H9 (cell line): ENCODE data around the gene FBXO42. TPM values are rescaled to one million over a fixed set of nuclear protein-coding genes. Genes with fewer than 3 reads are reported as not detected.

Source experiments
- DNase-seq: peaks from one replicate; pipeline ENCODE4 v3.0.0-alpha.2; 2017
- H2AFZ ChIP-seq: one replicate; pipeline ENCODE4 v1.6.1; 2013; ENCODE audit warnings: mild to moderate bottlenecking, low read length, control low read depth, moderate library complexity
- H2AK5ac ChIP-seq: 2 replicates; pipeline ENCODE4 v1.6.1; 2013; ENCODE audit warnings: low read length, control low read depth, mixed read lengths; ENCODE audit not compliant: insufficient read length
- H2BK120ac ChIP-seq: one replicate; pipeline ENCODE4 v1.6.1; 2013; ENCODE audit warnings: low read depth, mild to moderate bottlenecking, low read length, control low read depth, inconsistent platforms; ENCODE audit not compliant: poor library complexity, severe bottlenecking
- H2BK12ac ChIP-seq: 2 replicates; pipeline ENCODE4 v1.6.1; 2013; ENCODE audit warnings: low read length, control low read depth, mixed read lengths, low read depth; ENCODE audit not compliant: insufficient read length
- H2BK15ac ChIP-seq: 2 replicates; pipeline ENCODE4 v1.6.1; 2013; ENCODE audit warnings: low read depth, low read length, control low read depth
- H2BK20ac ChIP-seq: one replicate; pipeline ENCODE4 v1.6.1; 2013; ENCODE audit warnings: low read depth, mild to moderate bottlenecking, low read length, control low read depth, inconsistent platforms; ENCODE audit not compliant: poor library complexity, severe bottlenecking
- H2BK5ac ChIP-seq: 2 replicates; pipeline ENCODE4 v1.6.1; 2013; ENCODE audit warnings: low read length, control low read depth, mixed read lengths; ENCODE audit not compliant: insufficient read length
- H3K14ac ChIP-seq: 2 replicates; pipeline ENCODE4 v1.6.1; 2013; ENCODE audit warnings: low read length, control low read depth; ENCODE audit not compliant: insufficient read depth
- H3K18ac ChIP-seq: 2 replicates; pipeline ENCODE4 v1.6.1; 2013; ENCODE audit warnings: low read depth, mild to moderate bottlenecking, mixed read lengths, low read length, control low read depth; ENCODE audit not compliant: insufficient read length
- H3K23ac ChIP-seq: 2 replicates; pipeline ENCODE4 v1.6.1; 2013; ENCODE audit warnings: low read length, control low read depth, mixed read lengths, low read depth; ENCODE audit not compliant: insufficient read length
- H3K23me2 ChIP-seq: 2 replicates; pipeline ENCODE4 v1.6.1; 2013; ENCODE audit warnings: low read depth, mild to moderate bottlenecking, mixed read lengths, low read length, control low read depth; ENCODE audit not compliant: insufficient read length, poor library complexity, severe bottlenecking
- H3K27ac ChIP-seq: 2 replicates; pipeline ENCODE4 v1.5.1; 2013; ENCODE audit warnings: low read length, control low read depth, mixed read lengths, low read depth; ENCODE audit not compliant: insufficient read length
- H3K27me3 ChIP-seq: 2 replicates; pipeline ENCODE4 v1.6.1; 2013; ENCODE audit warnings: low read length, control low read depth, inconsistent platforms; ENCODE audit not compliant: insufficient read depth
- H3K4ac ChIP-seq: 2 replicates; pipeline ENCODE4 v1.6.1; 2013; ENCODE audit warnings: low read depth, mild to moderate bottlenecking, control low read depth, inconsistent platforms, low read length, moderate library complexity
- H3K4me1 ChIP-seq: 2 replicates; pipeline ENCODE4 v1.6.1; 2013; ENCODE audit warnings: low read length, control low read depth, inconsistent platforms; ENCODE audit not compliant: insufficient read depth
- H3K4me2 ChIP-seq: 2 replicates; pipeline ENCODE4 v1.6.1; 2013; ENCODE audit warnings: low read length, control low read depth, mixed read lengths; ENCODE audit not compliant: insufficient read length, insufficient read depth
- H3K56ac ChIP-seq: 2 replicates; pipeline ENCODE4 v1.6.1; 2013; ENCODE audit warnings: low read depth, mild to moderate bottlenecking, mixed read lengths, low read length, control low read depth; ENCODE audit not compliant: insufficient read length
- H3K79me1 ChIP-seq: 2 replicates; pipeline ENCODE4 v1.6.1; 2013; ENCODE audit warnings: low read depth, mild to moderate bottlenecking, moderate library complexity, low read length, control low read depth, inconsistent platforms; ENCODE audit not compliant: insufficient read depth, poor library complexity, severe bottlenecking
- H3K79me2 ChIP-seq: 2 replicates; pipeline ENCODE4 v1.6.1; 2013; ENCODE audit warnings: low read length, control low read depth, inconsistent platforms; ENCODE audit not compliant: insufficient read depth
- H3K9ac ChIP-seq: 2 replicates; pipeline ENCODE4 v1.6.1; 2013; ENCODE audit warnings: low read length, control low read depth, mixed read lengths; ENCODE audit not compliant: insufficient read length; ENCODE audit errors: extremely low read depth
- H3K9me3 ChIP-seq: one replicate; pipeline ENCODE4 v1.6.1; 2013; ENCODE audit warnings: low read depth, low read length, inconsistent platforms; ENCODE audit not compliant: control insufficient read depth
- H3T11ph ChIP-seq: one replicate; pipeline ENCODE4 v1.6.1; 2013; ENCODE audit warnings: mild to moderate bottlenecking, low read length, control low read depth, inconsistent platforms
- H4K20me1 ChIP-seq: one replicate; pipeline ENCODE4 v1.6.1; 2013; ENCODE audit not compliant: control insufficient read depth, insufficient read length, insufficient read depth
- H4K5ac ChIP-seq: 2 replicates; pipeline ENCODE4 v1.6.1; 2013; ENCODE audit warnings: low read depth, mild to moderate bottlenecking, mixed read lengths, low read length, control low read depth; ENCODE audit not compliant: insufficient read length
- H4K8ac ChIP-seq: replicated peaks from 2 replicates; pipeline ENCODE4 v1.6.1; 2013; ENCODE audit warnings: low read length, control low read depth, mixed read lengths, low read depth; ENCODE audit not compliant: insufficient read length
- H4K91ac ChIP-seq: 2 replicates; pipeline ENCODE4 v1.6.1; 2013; ENCODE audit warnings: low read depth, mild to moderate bottlenecking, moderate library complexity, mixed read lengths, low read length, control low read depth; ENCODE audit not compliant: insufficient read length
- H3K27ac Mint-ChIP-seq, 3 experiments: 2 replicates in 2 of 3; 3 replicates in 1 of 3; pipeline ENCODE4 v1.8.0; 2020 to 2021; ENCODE audit warnings: mixed read lengths in 3 of 3, mild to moderate bottlenecking in 1 of 3, moderate library complexity in 1 of 3
- H3K27me3 Mint-ChIP-seq: 2 replicates; pipeline ENCODE4 v1.8.0; 2021; ENCODE audit warnings: low read depth, mild to moderate bottlenecking, moderate library complexity, mixed read lengths
- H3K36me3 Mint-ChIP-seq, 3 experiments: 2 replicates in 2 of 3; 3 replicates in 1 of 3; pipeline ENCODE4 v1.8.0; 2020 to 2021; ENCODE audit warnings: low read depth in 3 of 3, mixed read lengths in 3 of 3; ENCODE audit not compliant: insufficient read depth in 1 of 3
- H3K4me1 Mint-ChIP-seq, 2 experiments: 2 replicates each; pipeline ENCODE4 v1.8.0; 2020; ENCODE audit warnings: mixed read lengths in 2 of 2
- H3K4me3 Mint-ChIP-seq, 2 experiments: 2 replicates in 1 of 2; 3 replicates in 1 of 2; pipeline ENCODE4 v1.8.0; 2020 to 2021; ENCODE audit warnings: mild to moderate bottlenecking in 2 of 2, mixed read lengths in 2 of 2, moderate library complexity in 1 of 2
- H3K9me3 Mint-ChIP-seq, 2 experiments: 2 replicates in 1 of 2; 3 replicates in 1 of 2; pipeline ENCODE4 v1.8.0; 2020; ENCODE audit warnings: mild to moderate bottlenecking in 2 of 2, mixed read lengths in 2 of 2, moderate library complexity in 1 of 2
- CTCF ChIP-seq: fragments of 200-600 bp; sonication (generic); conservative IDR thresholded peaks from 3 replicates; pipeline ENCODE4 v1.8.0; 2021; ENCODE audit warnings: antibody characterized with exemption, mild to moderate bottlenecking
- WGBS: extraction: QIAGEN DNeasy Blood & Tissue Kit; methylation state at CpG from one replicate; pipeline ENCODE4 v1.1.7; 2013; ENCODE audit warnings: missing lambda C conversion rate, low lambda C conversion rate, mixed read lengths; ENCODE audit not compliant: insufficient read length; ENCODE audit errors: extremely low coverage; 5-methylcytosine and 5-hydroxymethylcytosine counted together
- total RNA-seq: library from RNA; stranded (reverse); gene quantifications from 2 replicates; pipeline ENCODE4 v1.2.1, GENCODE V29; 2021

The FBXO42 gene
- total RNA-seq, 1 experiment from 2014 or later, result 17.4 TPM

- DNase-seq, result no peak
- H2AFZ ChIP-seq, result no peak overlapping the region
- H4K8ac ChIP-seq, result no peak overlapping the region
- no CpG with 5 or more reads among the region's 2 CpGs for WGBS
- no peaks in the 10 kb centered on the region for H3K9me3 ChIP-seq
- H4K5ac ChIP-seq, result no peak overlapping the region
- H3K27me3 Mint-ChIP-seq, result no peaks in the 10 kb centered on the region
- no peak overlapping the region for H2AK5ac ChIP-seq
- no peak overlapping the region for H3K14ac ChIP-seq
- H3K4me2 ChIP-seq, result no peak overlapping the region
- peaks cover 0 to 5% (median 0%) of the 10 kb centered on the region in 3 experiments; a peak in 1 of 7 replicates for H3K36me3 Mint-ChIP-seq
- no peak overlapping the region for H3T11ph ChIP-seq
- no peaks in the 10 kb centered on the region for H4K20me1 ChIP-seq
- H3K4me3 Mint-ChIP-seq, result no peak overlapping the region
- no peaks in the 10 kb centered on the region for H3K4me1 Mint-ChIP-seq
- H3K27ac Mint-ChIP-seq, result no peak overlapping the region
- no peak overlapping the region for H4K91ac ChIP-seq
- no peak overlapping the region for H3K27ac ChIP-seq
- no peak overlapping the region for H3K9ac ChIP-seq
- no peak for TF ChIP-seq CTCF
- no peak overlapping the region for H3K23ac ChIP-seq
- H2BK20ac ChIP-seq, result no peak overlapping the region
- H3K4ac ChIP-seq, result no peak overlapping the region
- no peaks in the 10 kb centered on the region for H3K4me1 ChIP-seq
- H3K9me3 Mint-ChIP-seq, result no peaks in the 10 kb centered on the region
- H2BK5ac ChIP-seq, result no peak overlapping the region
- no peak overlapping the region for H2BK120ac ChIP-seq
- no peaks in the 10 kb centered on the region for H3K23me2 ChIP-seq
- H3K79me1 ChIP-seq, result no peaks in the 10 kb centered on the region
- H3K27me3 ChIP-seq, result no peaks in the 10 kb centered on the region
- no peak overlapping the region for H2BK12ac ChIP-seq
- H2BK15ac ChIP-seq, result no peak overlapping the region
- H3K56ac ChIP-seq, result no peak overlapping the region
- H3K18ac ChIP-seq, result no peak overlapping the region
- H3K79me2 ChIP-seq, result no peaks in the 10 kb centered on the region; the same call in 1 of the 2 replicates
Observed at GRCh38 chr1:16281765-16282164, 70.5 kb downstream of the FBXO42 start.
